Cardiac fibroblast (primary cell): ENCODE measurements around the gene DGKD.

ENCODE experiments used
- DNase-seq, 2 donors: peaks; one replicate each; pipeline versions ENCODE4 v3.0.0 to v3.0.0-alpha.2; 2010; ENCODE audit warnings: low read depth in 2 of 2
- H3K4me3 ChIP-seq, 2 donors: replicated peaks in 1 of 2; 1 replicate in 1 of 2; 2 replicates in 1 of 2; pipeline ENCODE4 v1.5.1; 2011; ENCODE audit warnings: low read depth in 2 of 2, low read length in 2 of 2, mild to moderate bottlenecking in 2 of 2, moderate library complexity in 1 of 2
- CTCF ChIP-seq: IDR thresholded peaks from one replicate; pipeline ENCODE4 v1.5.1; 2011; ENCODE audit warnings: low read depth, mild to moderate bottlenecking, low read length, inconsistent platforms

DGKD gene

GRCh38 chr2:233436691-233437438, 82.6 kb downstream of the DGKD start:
- no peak for TF ChIP-seq CTCF
- DNase-seq, result no peak
- no peak overlapping the region for H3K4me3 ChIP-seq

GRCh38 chr2:233437439-233437955, 83.2 kb downstream of the DGKD start:
- H3K4me3 ChIP-seq, result no peak overlapping the region
- no peak for TF ChIP-seq CTCF
- DNase-seq, result no peak

- no peak overlapping the region for H3K4me3 ChIP-seq
- TF ChIP-seq CTCF, result no peak
- DNase-seq, result no peak
Measured at GRCh38 chr2:233438573-233439147, 84.4 kb downstream of the DGKD start.

GRCh38 chr2:233439191-233439590, 84.9 kb downstream of the DGKD start:
- H3K4me3 ChIP-seq, result no peak overlapping the region
- peak; percentile 66 to 79 for DNase-seq
- TF ChIP-seq CTCF, result no peak

GRCh38 chr2:233440314-233440713, 86.0 kb downstream of the DGKD start:
- H3K4me3 ChIP-seq, result no peak overlapping the region
- DNase-seq, result no peak
- no peak for TF ChIP-seq CTCF

- DNase-seq, result no peak
- H3K4me3 ChIP-seq, result no peak overlapping the region
- no peak for TF ChIP-seq CTCF
Measured at GRCh38 chr2:233440714-233441113, 86.4 kb downstream of the DGKD start.
